Liver (tissue), 9 donors: ENCODE results near the gene MAMDC4. TPM values are rescaled to one million over a fixed set of nuclear protein-coding genes. Genes with fewer than 3 reads are reported as not detected.

ENCODE experiments used
- DNase-seq: peaks from one replicate; pipeline ENCODE4 v3.0.0-alpha.2; 2017; ENCODE audit warnings: low spot score
- H3K27ac ChIP-seq, 2 donors: one replicate each; pipeline ENCODE4 v1.7.0; 2013; ENCODE audit warnings: inconsistent platforms in 2 of 2, low read length in 2 of 2, control low read depth in 1 of 2, low read depth in 1 of 2, mild to moderate bottlenecking in 1 of 2
- H3K27me3 ChIP-seq, 4 donors: one replicate each; pipeline versions ENCODE4 v1.6.1 to v1.7.0; 2013; ENCODE audit warnings: low read length in 3 of 4, inconsistent platforms in 1 of 4, mild to moderate bottlenecking in 1 of 4, moderate library complexity in 1 of 4; ENCODE audit not compliant: control insufficient read depth in 4 of 4, insufficient read depth in 4 of 4
- H3K36me3 ChIP-seq, 4 donors: one replicate each; pipeline versions ENCODE4 v1.6.1 to v1.7.0; 2013; ENCODE audit warnings: low read length in 3 of 4, mild to moderate bottlenecking in 3 of 4, low read depth in 1 of 4, moderate library complexity in 1 of 4; ENCODE audit not compliant: control insufficient read depth in 4 of 4, insufficient read depth in 3 of 4
- H3K4me1 ChIP-seq, 4 donors: one replicate each; pipeline versions ENCODE4 v1.6.1 to v1.7.0; 2013; ENCODE audit warnings: low read length in 3 of 4, mild to moderate bottlenecking in 3 of 4, moderate library complexity in 1 of 4; ENCODE audit not compliant: control insufficient read depth in 4 of 4, insufficient read depth in 4 of 4
- H3K4me3 ChIP-seq, 3 donors: one replicate each; pipeline versions ENCODE4 v1.6.1 to v1.7.0; 2013; ENCODE audit warnings: low read length in 3 of 3, control low read depth in 1 of 3, low read depth in 1 of 3, mild to moderate bottlenecking in 1 of 3
- H3K9ac ChIP-seq, 2 donors: one replicate each; pipeline ENCODE4 v1.7.0; 2013; ENCODE audit warnings: low read length in 2 of 2, mild to moderate bottlenecking in 2 of 2, moderate library complexity in 2 of 2, control low read depth in 1 of 2, low read depth in 1 of 2
- H3K9me3 ChIP-seq, 4 donors: one replicate each; pipeline versions ENCODE4 v1.6.1 to v1.7.0; 2013; ENCODE audit warnings: low read length in 3 of 4; ENCODE audit not compliant: control insufficient read depth in 4 of 4
- ATF3 ChIP-seq: IDR thresholded peaks from 2 replicates; pipeline ENCODE4 v1.6.1; 2016; ENCODE audit warnings: antibody characterized with exemption
- CTCF ChIP-seq: fragments of 150-350 bp; IDR thresholded peaks from 2 replicates; pipeline ENCODE4 v1.5.1; 2017; ENCODE audit warnings: improper control_type of control experiment, low read depth, low read length; ENCODE audit not compliant: missing input control
- EGR1 ChIP-seq, 2 donors: IDR thresholded peaks; 2 replicates each; pipeline ENCODE4 v1.6.1; 2016 to 2018; ENCODE audit warnings: antibody characterized with exemption in 2 of 2, low read depth in 2 of 2
- FOXA1 ChIP-seq: IDR thresholded peaks from 2 replicates; pipeline ENCODE4 v1.6.1; 2016; ENCODE audit warnings: antibody characterized with exemption
- GABPA ChIP-seq, 2 donors: IDR thresholded peaks in 1 of 2; conservative IDR thresholded peaks in 1 of 2; 2 replicates each; pipeline ENCODE4 v1.6.1; 2016; ENCODE audit warnings: antibody characterized with exemption in 2 of 2, mild to moderate bottlenecking in 1 of 2, moderate library complexity in 1 of 2
- HNF4A ChIP-seq, 2 donors: conservative IDR thresholded peaks; 2 replicates each; pipeline ENCODE4 v1.6.1; 2016; ENCODE audit warnings: antibody characterized with exemption in 2 of 2, mild to moderate bottlenecking in 2 of 2
- HNF4G ChIP-seq: IDR thresholded peaks from 2 replicates; pipeline ENCODE4 v1.6.1; 2016; ENCODE audit warnings: antibody characterized with exemption
- JUND ChIP-seq, 2 donors: IDR thresholded peaks; 2 replicates each; pipeline ENCODE4 v1.6.1; 2016; ENCODE audit warnings: antibody characterized with exemption in 2 of 2
- NR2F2 ChIP-seq: IDR thresholded peaks from 2 replicates; pipeline ENCODE4 v1.6.1; 2016; ENCODE audit warnings: antibody characterized with exemption
- RAD21 ChIP-seq, 2 donors: IDR thresholded peaks; 2 replicates each; pipeline ENCODE4 v1.6.1; 2016; ENCODE audit warnings: antibody characterized with exemption in 2 of 2, mild to moderate bottlenecking in 2 of 2
- REST ChIP-seq: IDR thresholded peaks from 2 replicates; pipeline ENCODE4 v1.6.1; 2016; ENCODE audit warnings: antibody characterized with exemption, mild to moderate bottlenecking
- SP1 ChIP-seq: IDR thresholded peaks from 2 replicates; pipeline ENCODE4 v1.6.1; 2018; ENCODE audit warnings: antibody characterized with exemption, mild to moderate bottlenecking
- TAF1 ChIP-seq: conservative IDR thresholded peaks from 2 replicates; pipeline ENCODE4 v1.6.1; 2016; ENCODE audit warnings: antibody characterized with exemption, mild to moderate bottlenecking
- YY1 ChIP-seq: IDR thresholded peaks from 2 replicates; pipeline ENCODE4 v1.6.1; 2016; ENCODE audit warnings: antibody characterized with exemption, mild to moderate bottlenecking
- WGBS: extraction: QIAGEN DNeasy Blood & Tissue Kit; methylation state at CpG from one replicate; pipeline ENCODE4 v1.1.7; 2013; 5-methylcytosine and 5-hydroxymethylcytosine counted together
- polyA plus RNA-seq, 2 donors: library from polyadenylated mRNA; stranded (reverse) in 1 of 2; unstranded in 1 of 2; fragments of 200-250 nt in 1 of 2; fragments of >200 nt in 1 of 2; fragmentation: Nextera tagmentation in 1 of 2; extraction: Ambion mirVana in 1 of 2; gene quantifications; one replicate each; pipeline versions ENCODE4 v1.2.1 to v1.2.3, GENCODE V29; 2013 to 2015
- total RNA-seq, 2 donors: library from RNA; depleted of rRNA; stranded (reverse); fragments of >200 nt; gene quantifications; one replicate each; pipeline ENCODE4 v1.2.3, GENCODE V29; 2014
- TF ChIP-seq, protein P1 (sequence below): IDR thresholded peaks from 2 replicates; pipeline ENCODE4 v1.6.1; 2016; ENCODE audit warnings: antibody characterized with exemption
- TF ChIP-seq, protein P2 (sequence below): IDR thresholded peaks from 2 replicates; pipeline ENCODE4 v1.6.1; 2016; ENCODE audit warnings: antibody characterized with exemption
- donor health status: healthy.
- donor health status: healthy.
- donor health status: healthy.
- donor health status: healthy.
- donor health status: healthy.

Gene MAMDC4
- total and polyA plus RNA-seq, 4 donors = 2.4 to 8.1 (median 3.9) TPM

- Histone ChIP-seq H3K27me3 (no peaks in the 10 kb centered on the region), H3K9me3 (peaks cover 0 to 3% (median 0%) of the 10 kb centered on the region in 4 donors), H3K4me1 (peaks cover 30 to 58% (median 49%) of the 10 kb centered on the region in 4 donors), H3K9ac (no peak overlapping the region), H3K4me3 (no peak overlapping the region), H3K36me3 (peaks cover 0 to 2% (median 0%) of the 10 kb centered on the region in 4 donors), H3K27ac (no peak overlapping the region)
- TF ChIP-seq REST (no peak), FOXA1 (no peak), HNF4G (no peak)
- DNase-seq = no peak
- 21% methylated on average over 98 of the region's 98 CpGs for WGBS
These were observed 5.6 kb upstream of the MAMDC4 start for GRCh38 chr9:136846376-136847087.

GRCh38 chr9:136847088-136847825 lies 4.9 kb upstream of the MAMDC4 start:
- 11% methylated on average over 75 of the region's 75 CpGs for WGBS
- Histone ChIP-seq H3K4me1 (peaks cover 23 to 58% (median 48%) of the 10 kb centered on the region in 4 donors), H3K36me3 (peaks cover 0 to 2% (median 0%) of the 10 kb centered on the region in 4 donors), H3K27me3 (no peaks in the 10 kb centered on the region), H3K9ac (no peak overlapping the region), H3K4me3 (peak overlapping the region in 1 of 3 donors; percentile 92), H3K27ac (peak overlapping the region in 1 of 2 donors; percentile 91), H3K9me3 (peaks cover 0 to 3% (median 0%) of the 10 kb centered on the region in 4 donors)
- DNase-seq = peak; percentile 64
- TF ChIP-seq YY1 (no peak), TAF1 (no peak), RAD21 (IDR thresholded peaks at IDR 0.05) (no peak), HNF4A (conservative IDR thresholded peaks at IDR 0.05) (no peak), EGR1 (IDR thresholded peaks at IDR 0.05; ENCODE audit: low read depth in 2 of 2) (no peak), NR2F2 (no peak), ATF3 (no peak), SP1 (no peak), HNF4G (no peak), FOXA1 (no peak), REST (no peak), JUND (IDR thresholded peaks at IDR 0.05) (no peak), CTCF (no peak), GABPA (IDR thresholded peaks at IDR 0.05 in 1 of 2, conservative IDR thresholded peaks at IDR 0.05 in 1 of 2) (no peak)
- TF ChIP-seq, protein P1, sequence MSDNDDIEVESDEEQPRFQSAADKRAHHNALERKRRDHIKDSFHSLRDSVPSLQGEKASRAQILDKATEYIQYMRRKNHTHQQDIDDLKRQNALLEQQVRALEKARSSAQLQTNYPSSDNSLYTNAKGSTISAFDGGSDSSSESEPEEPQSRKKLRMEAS = no peak
- TF ChIP-seq, protein P2, sequence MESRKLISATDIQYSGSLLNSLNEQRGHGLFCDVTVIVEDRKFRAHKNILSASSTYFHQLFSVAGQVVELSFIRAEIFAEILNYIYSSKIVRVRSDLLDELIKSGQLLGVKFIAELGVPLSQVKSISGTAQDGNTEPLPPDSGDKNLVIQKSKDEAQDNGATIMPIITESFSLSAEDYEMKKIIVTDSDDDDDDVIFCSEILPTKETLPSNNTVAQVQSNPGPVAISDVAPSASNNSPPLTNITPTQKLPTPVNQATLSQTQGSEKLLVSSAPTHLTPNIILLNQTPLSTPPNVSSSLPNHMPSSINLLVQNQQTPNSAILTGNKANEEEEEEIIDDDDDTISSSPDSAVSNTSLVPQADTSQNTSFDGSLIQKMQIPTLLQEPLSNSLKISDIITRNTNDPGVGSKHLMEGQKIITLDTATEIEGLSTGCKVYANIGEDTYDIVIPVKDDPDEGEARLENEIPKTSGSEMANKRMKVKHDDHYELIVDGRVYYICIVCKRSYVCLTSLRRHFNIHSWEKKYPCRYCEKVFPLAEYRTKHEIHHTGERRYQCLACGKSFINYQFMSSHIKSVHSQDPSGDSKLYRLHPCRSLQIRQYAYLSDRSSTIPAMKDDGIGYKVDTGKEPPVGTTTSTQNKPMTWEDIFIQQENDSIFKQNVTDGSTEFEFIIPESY = no peak
